IMR-90 (cell line): ENCODE results near the gene MYO7B.

Experiments
- BHLHE40 ChIP-seq: fragments of 150-350 bp; IDR thresholded peaks from 2 replicates; pipeline ENCODE4 v1.6.1; 2016; ENCODE audit warnings: mild to moderate bottlenecking, low read depth, low read length
- CEBPB ChIP-seq: IDR thresholded peaks from 2 replicates; pipeline ENCODE4 v1.6.1; 2012; ENCODE audit warnings: low read depth, low read length, improper control_type of control experiment
- CHD1 ChIP-seq: IDR thresholded peaks from 2 replicates; pipeline ENCODE4 v1.6.1; 2012; ENCODE audit warnings: low read depth, low read length, improper control_type of control experiment
- FOS ChIP-seq: fragments of 150-350 bp; IDR thresholded peaks from 2 replicates; pipeline ENCODE4 v1.6.1; 2016; ENCODE audit warnings: low read depth, low read length
- MXI1 ChIP-seq: IDR thresholded peaks from 2 replicates; pipeline ENCODE4 v1.6.1; 2012; ENCODE audit warnings: low read depth, mild to moderate bottlenecking, low read length, moderate library complexity, borderline replicate concordance
- POLR2A ChIP-seq: IDR thresholded peaks from 2 replicates; pipeline ENCODE4 v1.6.1; 2012; ENCODE audit warnings: mild to moderate bottlenecking, low read depth, low read length
- RAD21 ChIP-seq: IDR thresholded peaks from 2 replicates; pipeline ENCODE4 v1.6.1; 2012; ENCODE audit warnings: low read length, improper control_type of control experiment
- RCOR1 ChIP-seq: IDR thresholded peaks from 2 replicates; pipeline ENCODE4 v1.6.1; 2012; ENCODE audit warnings: mild to moderate bottlenecking, low read length, improper control_type of control experiment; ENCODE audit not compliant: insufficient replicate concordance
- SMC3 ChIP-seq: fragments of 150-350 bp; IDR thresholded peaks from 2 replicates; pipeline ENCODE4 v1.6.1; 2016; ENCODE audit warnings: low read depth, mild to moderate bottlenecking, antibody characterized with exemption, low read length, moderate library complexity
- USF2 ChIP-seq: fragments of 150-350 bp; IDR thresholded peaks from 2 replicates; pipeline ENCODE4 v1.6.1; 2017; ENCODE audit warnings: mild to moderate bottlenecking, antibody characterized with exemption, low read length, low read depth
- TF ChIP-seq, protein P1 (sequence below): conservative IDR thresholded peaks from 2 replicates; pipeline ENCODE4 v1.5.1; 2012; ENCODE audit warnings: mild to moderate bottlenecking, low read depth, low read length, improper control_type of control experiment
- TF ChIP-seq, protein P2 (sequence below): fragments of 150-350 bp; IDR thresholded peaks from 2 replicates; pipeline ENCODE4 v1.6.1; 2016; ENCODE audit warnings: low read depth, mild to moderate bottlenecking, low read length, moderate library complexity, borderline replicate concordance

DNA sequence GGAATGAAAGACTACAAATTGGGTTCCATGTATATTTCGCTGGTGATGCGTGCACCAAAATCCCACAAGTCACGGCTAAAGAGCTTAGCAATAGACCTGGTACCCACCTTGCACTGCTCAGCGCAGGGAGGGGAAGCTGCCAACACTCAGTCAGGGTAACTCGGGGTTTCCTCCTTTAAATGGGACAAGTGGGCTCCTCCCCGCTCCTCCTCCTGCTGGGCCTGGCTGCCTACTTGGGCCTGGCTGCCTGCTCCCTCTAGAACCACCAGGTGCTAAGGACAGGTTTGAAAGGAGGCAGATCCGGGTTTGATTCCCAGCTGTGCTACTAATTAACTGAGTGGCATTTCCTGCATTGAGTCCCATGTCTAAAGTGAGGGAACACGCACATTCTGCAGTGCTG, 23.4 kb downstream of the MYO7B start:
- TF ChIP-seq CHD1 (no peak), POLR2A (no peak), SMC3 (no peak), RCOR1 (no peak), BHLHE40 (no peak), RAD21 (no peak), CEBPB (no peak), MXI1 (no peak), USF2 (no peak), FOS (no peak)
- TF ChIP-seq, protein P1, sequence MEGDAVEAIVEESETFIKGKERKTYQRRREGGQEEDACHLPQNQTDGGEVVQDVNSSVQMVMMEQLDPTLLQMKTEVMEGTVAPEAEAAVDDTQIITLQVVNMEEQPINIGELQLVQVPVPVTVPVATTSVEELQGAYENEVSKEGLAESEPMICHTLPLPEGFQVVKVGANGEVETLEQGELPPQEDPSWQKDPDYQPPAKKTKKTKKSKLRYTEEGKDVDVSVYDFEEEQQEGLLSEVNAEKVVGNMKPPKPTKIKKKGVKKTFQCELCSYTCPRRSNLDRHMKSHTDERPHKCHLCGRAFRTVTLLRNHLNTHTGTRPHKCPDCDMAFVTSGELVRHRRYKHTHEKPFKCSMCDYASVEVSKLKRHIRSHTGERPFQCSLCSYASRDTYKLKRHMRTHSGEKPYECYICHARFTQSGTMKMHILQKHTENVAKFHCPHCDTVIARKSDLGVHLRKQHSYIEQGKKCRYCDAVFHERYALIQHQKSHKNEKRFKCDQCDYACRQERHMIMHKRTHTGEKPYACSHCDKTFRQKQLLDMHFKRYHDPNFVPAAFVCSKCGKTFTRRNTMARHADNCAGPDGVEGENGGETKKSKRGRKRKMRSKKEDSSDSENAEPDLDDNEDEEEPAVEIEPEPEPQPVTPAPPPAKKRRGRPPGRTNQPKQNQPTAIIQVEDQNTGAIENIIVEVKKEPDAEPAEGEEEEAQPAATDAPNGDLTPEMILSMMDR, result no peak
- TF ChIP-seq, protein P2, sequence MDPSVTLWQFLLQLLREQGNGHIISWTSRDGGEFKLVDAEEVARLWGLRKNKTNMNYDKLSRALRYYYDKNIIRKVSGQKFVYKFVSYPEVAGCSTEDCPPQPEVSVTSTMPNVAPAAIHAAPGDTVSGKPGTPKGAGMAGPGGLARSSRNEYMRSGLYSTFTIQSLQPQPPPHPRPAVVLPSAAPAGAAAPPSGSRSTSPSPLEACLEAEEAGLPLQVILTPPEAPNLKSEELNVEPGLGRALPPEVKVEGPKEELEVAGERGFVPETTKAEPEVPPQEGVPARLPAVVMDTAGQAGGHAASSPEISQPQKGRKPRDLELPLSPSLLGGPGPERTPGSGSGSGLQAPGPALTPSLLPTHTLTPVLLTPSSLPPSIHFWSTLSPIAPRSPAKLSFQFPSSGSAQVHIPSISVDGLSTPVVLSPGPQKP, result no peak
